Stimulated activated naive CD8-positive, alpha-beta T cell treated with anti-CD3 and anti-CD28 coated beads, Interleukin-15, amount 100 ng/mL, for 72 hours (primary cell): ENCODE results near the gene AFP.
A peak's percentile ranks its signal among the peaks of the same experiment; 100 is the strongest.

Experiments
- ATAC-seq: fragments of 150-1000 bp; cut with Tn5 transposase; 2 replicates; pipeline ENCODE4 v1.10.0; 2021; ENCODE audit warnings: mild to moderate bottlenecking, moderate library complexity
- DNase-seq, 2 donors: peaks; one replicate each; pipeline ENCODE4 v3.0.0; 2021 to 2022
- H3K27ac Mint-ChIP-seq, 2 donors: one replicate each; pipeline ENCODE4 v1.8.0; 2022; ENCODE audit warnings: mild to moderate bottlenecking in 2 of 2, mixed read lengths in 2 of 2, moderate library complexity in 2 of 2
- H3K27me3 Mint-ChIP-seq: one replicate; pipeline ENCODE4 v1.8.0; 2022; ENCODE audit warnings: mixed read lengths
- H3K4me1 Mint-ChIP-seq: one replicate; pipeline ENCODE4 v1.8.0; 2022; ENCODE audit warnings: mild to moderate bottlenecking, mixed read lengths
- H3K4me3 Mint-ChIP-seq, 2 donors: one replicate each; pipeline ENCODE4 v1.8.0; 2022; ENCODE audit warnings: mild to moderate bottlenecking in 2 of 2, mixed read lengths in 2 of 2, moderate library complexity in 1 of 2
- H3K9me3 Mint-ChIP-seq, 2 donors: one replicate each; pipeline ENCODE4 v1.8.0; 2022; ENCODE audit warnings: mixed read lengths in 2 of 2

Gene AFP

GRCh38 chr4:73458184-73459047, 22.4 kb downstream of the AFP start:
- Mint-ChIP-seq H3K27ac (no peak overlapping the region), H3K27me3 (peaks cover 14% of the 10 kb centered on the region), H3K4me1 (no peaks in the 10 kb centered on the region), H3K9me3 (no peaks in the 10 kb centered on the region), H3K4me3 (no peak overlapping the region)
- DNase-seq: no peak
- no peak for ATAC-seq

- H3K27me3 Mint-ChIP-seq: peaks cover 14% of the 10 kb centered on the region
- no peak overlapping the region for H3K4me3 Mint-ChIP-seq
- no peak for DNase-seq
- H3K9me3 Mint-ChIP-seq: no peaks in the 10 kb centered on the region
- H3K4me1 Mint-ChIP-seq: no peaks in the 10 kb centered on the region
- no peak for ATAC-seq
- H3K27ac Mint-ChIP-seq: no peak overlapping the region
These were observed 23.0 kb downstream of the AFP start for GRCh38 chr4:73459048-73459421.

- no peaks in the 10 kb centered on the region for H3K4me1 Mint-ChIP-seq
- H3K4me3 Mint-ChIP-seq: no peak overlapping the region
- ATAC-seq (no peak), DNase-seq (no peak)
- no peak overlapping the region for H3K27ac Mint-ChIP-seq
- H3K27me3 Mint-ChIP-seq: peaks cover 14% of the 10 kb centered on the region
- H3K9me3 Mint-ChIP-seq: no peaks in the 10 kb centered on the region
These were observed 25.0 kb downstream of the AFP start for GRCh38 chr4:73460913-73461522.

GRCh38 chr4:73468170-73468569, 32.1 kb downstream of the AFP start:
- no peak for ATAC-seq
- H3K27ac Mint-ChIP-seq: no peak overlapping the region

GRCh38 chr4:73470728-73471127, 34.7 kb downstream of the AFP start:
- Mint-ChIP-seq H3K4me1 (no peaks in the 10 kb centered on the region), H3K27ac (no peak overlapping the region)

More at GRCh38 chr4:73468170-73468569, 32.1 kb downstream of the AFP start:
- peaks cover 31% of the 10 kb centered on the region for H3K27me3 Mint-ChIP-seq
- H3K4me1 Mint-ChIP-seq: no peaks in the 10 kb centered on the region
- H3K4me3 Mint-ChIP-seq: no peak overlapping the region
- peaks cover 0 to 11% of the 10 kb centered on the region in 2 donors for H3K9me3 Mint-ChIP-seq
- DNase-seq: no peak

GRCh38 chr4:73477176-73477575, 41.2 kb downstream of the AFP start:
- DNase-seq: no peak
- H3K4me1 Mint-ChIP-seq: no peaks in the 10 kb centered on the region
- ATAC-seq: peak; percentile 33

More at GRCh38 chr4:73470728-73471127, 34.7 kb downstream of the AFP start:
- Mint-ChIP-seq H3K9me3 (peaks cover 0 to 22% of the 10 kb centered on the region in 2 donors), H3K27me3 (peaks cover 31% of the 10 kb centered on the region), H3K4me3 (no peak overlapping the region)
- no peak for ATAC-seq
- DNase-seq: no peak

GRCh38 chr4:73479323-73479722, 43.3 kb downstream of the AFP start:
- H3K9me3 Mint-ChIP-seq: peaks cover 0 to 10% of the 10 kb centered on the region in 2 donors
- H3K27me3 Mint-ChIP-seq: peaks cover 13% of the 10 kb centered on the region
- no peak overlapping the region for H3K27ac Mint-ChIP-seq
- H3K4me3 Mint-ChIP-seq: no peak overlapping the region
- ATAC-seq (no peak), DNase-seq (no peak)
- no peaks in the 10 kb centered on the region for H3K4me1 Mint-ChIP-seq

More at GRCh38 chr4:73477176-73477575, 41.2 kb downstream of the AFP start:
- peaks cover 11% of the 10 kb centered on the region for H3K27me3 Mint-ChIP-seq
- H3K4me3 Mint-ChIP-seq: no peak overlapping the region
- peaks cover 0 to 25% of the 10 kb centered on the region in 2 donors for H3K9me3 Mint-ChIP-seq
- no peak overlapping the region for H3K27ac Mint-ChIP-seq

- ATAC-seq (no peak), DNase-seq (no peak)
- Mint-ChIP-seq H3K4me1 (no peaks in the 10 kb centered on the region), H3K4me3 (no peak within 1 kb of the TSS), H3K27ac (no peak within 1 kb of the TSS), H3K9me3 (no peaks in the 10 kb centered on the region), H3K27me3 (peaks cover 13% of the 10 kb centered on the region)
These were observed 45.3 kb downstream of the AFP start, which contains the start of gene AFM for GRCh38 chr4:73481358-73481757. Gene AFM (plus strand): TSS chr4:73481745. CDS start chr4:73481776, 31 bp downstream.

- Mint-ChIP-seq H3K4me1 (no peaks in the 10 kb centered on the region), H3K9me3 (no peaks in the 10 kb centered on the region), H3K27ac (peak overlapping the region in 1 of 2 donors; percentile 2), H3K27me3 (peaks cover 13% of the 10 kb centered on the region), H3K4me3 (no peak overlapping the region)
- no peak for DNase-seq
- ATAC-seq: no peak
These were observed 49.1 kb downstream of the AFP start for GRCh38 chr4:73485085-73485484.

- no peaks in the 10 kb centered on the region for H3K4me1 Mint-ChIP-seq
- no peak overlapping the region for H3K27ac Mint-ChIP-seq
- ATAC-seq (no peak), DNase-seq (no peak)
- H3K9me3 Mint-ChIP-seq: no peaks in the 10 kb centered on the region
- peaks cover 14% of the 10 kb centered on the region for H3K27me3 Mint-ChIP-seq
- no peak overlapping the region for H3K4me3 Mint-ChIP-seq
These were observed 49.6 kb downstream of the AFP start for GRCh38 chr4:73485596-73485995.

- ATAC-seq (no peak), DNase-seq (no peak)
- no peaks in the 10 kb centered on the region for H3K9me3 Mint-ChIP-seq
- H3K27me3 Mint-ChIP-seq: peaks cover 20% of the 10 kb centered on the region
- H3K4me1 Mint-ChIP-seq: no peaks in the 10 kb centered on the region
- no peak overlapping the region for H3K4me3 Mint-ChIP-seq
- H3K27ac Mint-ChIP-seq: no peak overlapping the region
These were observed 50.5 kb downstream of the AFP start for GRCh38 chr4:73486497-73486896.

GRCh38 chr4:73487233-73487632, 51.2 kb downstream of the AFP start:
- DNase-seq (no peak), ATAC-seq (no peak)
- Mint-ChIP-seq H3K9me3 (no peaks in the 10 kb centered on the region), H3K27me3 (peaks cover 18% of the 10 kb centered on the region), H3K27ac (no peak overlapping the region), H3K4me3 (no peak overlapping the region), H3K4me1 (no peaks in the 10 kb centered on the region)

- no peaks in the 10 kb centered on the region for H3K4me1 Mint-ChIP-seq
- H3K27me3 Mint-ChIP-seq: no peaks in the 10 kb centered on the region
- H3K27ac Mint-ChIP-seq: no peak overlapping the region
- no peaks in the 10 kb centered on the region for H3K9me3 Mint-ChIP-seq
- DNase-seq (no peak), ATAC-seq (no peak)
- H3K4me3 Mint-ChIP-seq: no peak overlapping the region
These were observed 64.2 kb downstream of the AFP start for GRCh38 chr4:73499996-73500765.

- H3K27ac Mint-ChIP-seq: no peak overlapping the region
- H3K4me3 Mint-ChIP-seq: no peak overlapping the region
- H3K4me1 Mint-ChIP-seq: no peaks in the 10 kb centered on the region
- no peaks in the 10 kb centered on the region for H3K9me3 Mint-ChIP-seq
- ATAC-seq: no peak
- H3K27me3 Mint-ChIP-seq: no peaks in the 10 kb centered on the region
- no peak for DNase-seq
These were observed 65.7 kb downstream of the AFP start for GRCh38 chr4:73501664-73502265.

GRCh38 chr4:73505567-73505966, 69.5 kb downstream of the AFP start:
- Mint-ChIP-seq H3K4me1 (no peaks in the 10 kb centered on the region), H3K4me3 (no peak overlapping the region), H3K9me3 (no peaks in the 10 kb centered on the region), H3K27me3 (no peaks in the 10 kb centered on the region), H3K27ac (no peak overlapping the region)
- ATAC-seq (no peak), DNase-seq (no peak)
